ENCODE results near the gene UNC119.

- TF ChIP-seq EZH2 (IDR thresholded peaks at IDR 0.05; ENCODE audit: borderline replicate concordance, low read length) (no peak), CTCF (IDR thresholded peaks at IDR 0.05; ENCODE audit: low read length) (no peak)
These were observed 21.1 kb upstream of the UNC119 start for GRCh38 chr17:28573521-28573920.

Measured in OCI-LY1 (cell line).